Caco-2 (cell line): ENCODE data around the gene KRTAP9-7. TPM values are rescaled to one million over a fixed set of nuclear protein-coding genes. Genes with fewer than 3 reads are reported as not detected.

Experiments
- BruUV-seq: library from RNA; stranded (reverse); fragments of 400-500 nt; replicated peaks from 2 replicates; lab custom pipeline; 2021; lab: Mats Ljungman, UMichigan
- CTCF ChIA-PET: fragments of 300-600 bp; sonication (Branson Sonifier 250); formaldehyde crosslinking; loops from one replicate; lab custom pipeline; 2022; ENCODE audit warnings: antibody characterized with exemption; lab: Charles Lee
- POLR2A ChIA-PET: fragments of 300-600 bp; sonication (Branson Sonifier 250); formaldehyde crosslinking; loops from one replicate; lab custom pipeline; 2022; ENCODE audit warnings: antibody characterized with exemption; lab: Charles Lee
- DNase-seq, 2 experiments: peaks; one replicate each; pipeline versions ENCODE4 v3.0.0 to v3.0.0-alpha.2; 2020 to 2022
- H3K27me3 ChIP-seq: replicated peaks from 2 replicates; pipeline ENCODE4 v1.6.0; 2011; ENCODE audit warnings: low read length; ENCODE audit not compliant: control insufficient read depth, insufficient read depth
- H3K36me3 ChIP-seq: 2 replicates; pipeline ENCODE4 v1.5.1; 2011; ENCODE audit warnings: low read length; ENCODE audit not compliant: control insufficient read depth, insufficient read depth
- H3K4me1 ChIP-seq: fragments of 250-450 bp; sonication (Bioruptor Pico); 2 replicates; pipeline ENCODE4 v1.5.1; 2020; ENCODE audit warnings: mild to moderate bottlenecking
- H3K4me3 ChIP-seq: 2 replicates; pipeline ENCODE4 v1.5.1; 2011; ENCODE audit warnings: low read depth, mild to moderate bottlenecking, control low read depth, low read length
- H3K9me3 ChIP-seq: fragments of 250-450 bp; sonication (Bioruptor Pico); 2 replicates; pipeline ENCODE4 v1.5.1; 2020; ENCODE audit warnings: mild to moderate bottlenecking, moderate library complexity
- H3K27ac Mint-ChIP-seq: one replicate; pipeline ENCODE4 v1.8.0; 2022; ENCODE audit warnings: mixed read lengths; ENCODE audit not compliant: unreplicated experiment
- H3K27me3 Mint-ChIP-seq: one replicate; pipeline ENCODE4 v1.8.0; 2022; ENCODE audit warnings: mixed read lengths; ENCODE audit not compliant: insufficient read depth, unreplicated experiment
- H3K36me3 Mint-ChIP-seq: one replicate; pipeline ENCODE4 v1.8.0; 2022; ENCODE audit warnings: mild to moderate bottlenecking, mixed read lengths; ENCODE audit not compliant: insufficient read depth, unreplicated experiment
- H3K4me1 Mint-ChIP-seq: one replicate; pipeline ENCODE4 v1.8.0; 2022; ENCODE audit warnings: low read depth, mixed read lengths; ENCODE audit not compliant: unreplicated experiment
- H3K4me3 Mint-ChIP-seq: one replicate; pipeline ENCODE4 v1.8.0; 2022; ENCODE audit warnings: mild to moderate bottlenecking, moderate library complexity, mixed read lengths; ENCODE audit not compliant: unreplicated experiment
- H3K9me3 Mint-ChIP-seq: one replicate; pipeline ENCODE4 v1.8.0; 2022; ENCODE audit warnings: mixed read lengths; ENCODE audit not compliant: unreplicated experiment
- intact Hi-C: fragments of 100-400 bp; cut with micrococcal nuclease; formaldehyde crosslinking; loops from one replicate; pipeline ENCODE4 v1.10.0; 2022; ENCODE audit not compliant: unreplicated experiment
- total RNA-seq: library from RNA; stranded (reverse); gene quantifications from 2 replicates; pipeline ENCODE4 v1.2.3, GENCODE V29; 2022
- TF ChIP-seq, protein P1 (sequence below), 2 experiments: fragments of 200-600 bp in 1 of 2; IDR thresholded peaks; 1 replicate in 1 of 2; 2 replicates in 1 of 2; pipeline versions ENCODE4 v1.5.1 to v1.8.0; 2011 to 2022; ENCODE audit warnings: antibody characterized with exemption in 1 of 2, control low read depth in 1 of 2, inconsistent platforms in 1 of 2, low read depth in 1 of 2, low read length in 1 of 2, mild to moderate bottlenecking in 1 of 2, moderate library complexity in 1 of 2; ENCODE audit not compliant: insufficient read depth in 1 of 2, severe bottlenecking in 1 of 2, unreplicated experiment in 1 of 2

KRTAP9-7 gene
- total RNA-seq, 1 experiment from 2014 or later, result not detected

- Histone ChIP-seq H3K27me3 (no peaks in the 10 kb centered on the region), H3K4me3 (no peak overlapping the region), H3K9me3 (no peaks in the 10 kb centered on the region), H3K36me3 (no peaks in the 10 kb centered on the region), H3K4me1 (no peaks in the 10 kb centered on the region)
- TF ChIP-seq, protein P1, sequence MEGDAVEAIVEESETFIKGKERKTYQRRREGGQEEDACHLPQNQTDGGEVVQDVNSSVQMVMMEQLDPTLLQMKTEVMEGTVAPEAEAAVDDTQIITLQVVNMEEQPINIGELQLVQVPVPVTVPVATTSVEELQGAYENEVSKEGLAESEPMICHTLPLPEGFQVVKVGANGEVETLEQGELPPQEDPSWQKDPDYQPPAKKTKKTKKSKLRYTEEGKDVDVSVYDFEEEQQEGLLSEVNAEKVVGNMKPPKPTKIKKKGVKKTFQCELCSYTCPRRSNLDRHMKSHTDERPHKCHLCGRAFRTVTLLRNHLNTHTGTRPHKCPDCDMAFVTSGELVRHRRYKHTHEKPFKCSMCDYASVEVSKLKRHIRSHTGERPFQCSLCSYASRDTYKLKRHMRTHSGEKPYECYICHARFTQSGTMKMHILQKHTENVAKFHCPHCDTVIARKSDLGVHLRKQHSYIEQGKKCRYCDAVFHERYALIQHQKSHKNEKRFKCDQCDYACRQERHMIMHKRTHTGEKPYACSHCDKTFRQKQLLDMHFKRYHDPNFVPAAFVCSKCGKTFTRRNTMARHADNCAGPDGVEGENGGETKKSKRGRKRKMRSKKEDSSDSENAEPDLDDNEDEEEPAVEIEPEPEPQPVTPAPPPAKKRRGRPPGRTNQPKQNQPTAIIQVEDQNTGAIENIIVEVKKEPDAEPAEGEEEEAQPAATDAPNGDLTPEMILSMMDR (IDR thresholded peaks at IDR 0.05; ENCODE audit: insufficient read depth in 1 of 2, low read depth in 1 of 2, low read length in 1 of 2, severe bottlenecking in 1 of 2, unreplicated experiment in 1 of 2), result no peak
- ChIA-PET POLR2A (no interaction called here), CTCF (no interaction called here)
- intact Hi-C loops, result no loop called here
- H3K27me3 Mint-ChIP-seq, result no peaks in the 10 kb centered on the region
- H3K27ac Mint-ChIP-seq, result no peak overlapping the region
- no peak overlapping the region for H3K4me3 Mint-ChIP-seq
- BruUV-seq, result no TSS peak
- no peaks in the 10 kb centered on the region for H3K36me3 Mint-ChIP-seq
- no peaks in the 10 kb centered on the region for H3K4me1 Mint-ChIP-seq
- DNase-seq, result no peak
- H3K9me3 Mint-ChIP-seq, result no peaks in the 10 kb centered on the region
Measured at GRCh38 chr17:41296846-41297245, 21.3 kb downstream of the KRTAP9-7 start.

DNA sequence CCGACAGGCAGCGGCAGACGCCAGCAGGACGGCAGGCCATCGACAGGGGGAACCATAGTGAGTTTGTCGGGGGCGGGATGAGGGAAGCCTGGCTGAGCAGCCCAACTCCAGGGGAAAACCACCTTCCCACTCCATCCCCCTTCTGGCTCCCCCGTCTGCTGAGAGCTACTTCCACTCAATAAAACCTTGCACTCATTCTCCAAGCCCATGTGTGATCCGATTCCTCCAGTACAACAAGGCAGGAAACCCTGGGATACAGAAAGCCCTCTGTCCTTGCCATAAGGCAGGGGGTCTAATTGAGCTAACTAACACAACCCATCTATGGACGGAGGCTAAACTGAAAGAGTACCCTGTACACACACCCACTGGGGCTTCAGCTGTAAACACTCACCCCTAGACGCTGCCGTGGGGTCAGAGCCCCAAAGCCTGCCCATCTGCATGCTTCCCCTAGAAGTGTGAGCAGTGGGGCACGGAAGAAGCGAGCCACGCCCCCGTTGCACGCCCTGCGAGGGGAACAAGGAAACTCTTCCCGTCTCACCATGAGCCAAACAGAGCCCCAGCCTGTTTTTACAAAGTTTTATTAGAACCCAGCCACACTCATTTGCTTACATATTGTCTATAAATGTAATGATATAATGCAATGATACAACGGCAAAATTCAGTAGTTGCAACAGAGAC is 23.1 kb downstream of the KRTAP9-7 start:
- H3K4me1 Mint-ChIP-seq, result no peaks in the 10 kb centered on the region
- BruUV-seq, result no TSS peak
- ChIA-PET CTCF (no interaction called here), POLR2A (no interaction called here)
- Histone ChIP-seq H3K4me3 (no peak overlapping the region), H3K9me3 (no peaks in the 10 kb centered on the region), H3K27me3 (no peaks in the 10 kb centered on the region), H3K4me1 (no peaks in the 10 kb centered on the region), H3K36me3 (no peaks in the 10 kb centered on the region)
- H3K4me3 Mint-ChIP-seq, result no peak overlapping the region
- intact Hi-C loops, result no loop called here
- no peak overlapping the region for H3K27ac Mint-ChIP-seq
- H3K36me3 Mint-ChIP-seq, result no peaks in the 10 kb centered on the region
- TF ChIP-seq, protein P1 (IDR thresholded peaks at IDR 0.05; ENCODE audit: insufficient read depth in 1 of 2, low read depth in 1 of 2, low read length in 1 of 2, severe bottlenecking in 1 of 2, unreplicated experiment in 1 of 2), result no peak
- DNase-seq, result no peak
- no peaks in the 10 kb centered on the region for H3K27me3 Mint-ChIP-seq
- H3K9me3 Mint-ChIP-seq, result no peaks in the 10 kb centered on the region

- no peaks in the 10 kb centered on the region for H3K4me1 ChIP-seq
- no peak for DNase-seq
- H3K36me3 ChIP-seq, result no peaks in the 10 kb centered on the region
- intact Hi-C loops, result no loop called here
- ChIA-PET CTCF (interaction anchor here (0.6 kb wide), 1 partner anchor 248 kb away, joined by 3 read pairs; no protein-coding TSS in a partner anchor), POLR2A (no interaction called here)
- Mint-ChIP-seq H3K27ac (no peak overlapping the region), H3K9me3 (no peaks in the 10 kb centered on the region), H3K4me1 (no peaks in the 10 kb centered on the region), H3K27me3 (no peaks in the 10 kb centered on the region), H3K36me3 (no peaks in the 10 kb centered on the region), H3K4me3 (no peak overlapping the region)
- H3K9me3 ChIP-seq, result no peaks in the 10 kb centered on the region; the same call in 1 of the 2 replicates
- BruUV-seq, result no TSS peak
- no peak overlapping the region for H3K4me3 ChIP-seq
- TF ChIP-seq, protein P1 (IDR thresholded peaks at IDR 0.05; ENCODE audit: insufficient read depth in 1 of 2, low read depth in 1 of 2, low read length in 1 of 2, severe bottlenecking in 1 of 2, unreplicated experiment in 1 of 2), result no peak
- H3K27me3 ChIP-seq, result no peaks in the 10 kb centered on the region
Measured at GRCh38 chr17:41301204-41301790, 25.8 kb downstream of the KRTAP9-7 start.
